HEK293 (cell line): ENCODE data around the gene GLO1.

ENCODE experiments used
- CTCF ChIA-PET: fragments of 350-600 bp; formaldehyde crosslinking; extraction: SDS; loops from one replicate; lab custom pipeline; 2021; ENCODE audit warnings: antibody characterized with exemption; lab: Yijun Ruan, JAX
- POLR2A ChIA-PET: fragments of 300-600 bp; formaldehyde crosslinking; extraction: SDS; loops from one replicate; lab custom pipeline; 2020; ENCODE audit warnings: antibody characterized with exemption, inconsistent platforms; lab: Yijun Ruan, JAX
- H3K27ac ChIP-seq: fragments of 200-500 bp; sonication (Bioruptor generic); 2 replicates; pipeline ENCODE4 v1.5.1; 2014; ENCODE audit warnings: low read depth, low read length, control low read depth, inconsistent platforms; ENCODE audit errors: extremely low read depth
- H3K36me3 ChIP-seq, 2 experiments: fragments of 200-500 bp in 1 of 2; sonication (Bioruptor generic) in 1 of 2; 1 replicate in 1 of 2; 2 replicates in 1 of 2; pipeline ENCODE4 v1.5.1; 2014 to 2017; ENCODE audit warnings: inconsistent platforms in 2 of 2, low read length in 2 of 2; ENCODE audit not compliant: control insufficient read depth in 2 of 2, insufficient read depth in 1 of 2
- H3K4me1 ChIP-seq: fragments of 200-500 bp; sonication (Bioruptor generic); 2 replicates; pipeline ENCODE4 v1.5.1; 2014; ENCODE audit warnings: mild to moderate bottlenecking, low read length, inconsistent platforms; ENCODE audit not compliant: control insufficient read depth, insufficient read depth
- H3K4me3 ChIP-seq: 2 replicates; pipeline ENCODE4 v1.5.1; 2011; ENCODE audit warnings: low read depth, mild to moderate bottlenecking, control low read depth, low read length, moderate library complexity
- H3K9me3 ChIP-seq: fragments of 200-500 bp; sonication (Bioruptor generic); 2 replicates; pipeline ENCODE4 v1.5.1; 2014; ENCODE audit warnings: low read depth, low read length, inconsistent platforms; ENCODE audit not compliant: control insufficient read depth, insufficient read depth
- GFI1B ChIP-seq: fragments of 450-650 bp; formaldehyde crosslinking; IDR thresholded peaks from 2 replicates; pipeline ENCODE4 v1.5.1; 2016; ENCODE audit warnings: missing biosample characterization, missing genetic modification characterization
- IKZF3 ChIP-seq: fragments of 450-650 bp; IDR thresholded peaks from 2 replicates; pipeline ENCODE4 v1.5.0; 2018; ENCODE audit warnings: missing biosample characterization, mild to moderate bottlenecking, missing genetic modification characterization, moderate library complexity
- OVOL3 ChIP-seq: fragments of 450-650 bp; formaldehyde crosslinking; IDR thresholded peaks from 2 replicates; pipeline ENCODE4 v1.5.1; 2016; ENCODE audit warnings: missing biosample characterization, missing genetic modification characterization
- ZBTB20 ChIP-seq: fragments of 450-650 bp; formaldehyde crosslinking; IDR thresholded peaks from 2 replicates; pipeline ENCODE4 v1.5.1; 2016; ENCODE audit warnings: missing biosample characterization, missing genetic modification characterization
- ZFHX2 ChIP-seq: fragments of 450-650 bp; formaldehyde crosslinking; conservative IDR thresholded peaks from 2 replicates; pipeline ENCODE4 v1.5.1; 2016; ENCODE audit warnings: missing biosample characterization, missing genetic modification characterization
- ZFP69B ChIP-seq: fragments of 450-650 bp; formaldehyde crosslinking; IDR thresholded peaks from 2 replicates; pipeline ENCODE4 v1.5.1; 2016; ENCODE audit warnings: missing biosample characterization, missing genetic modification characterization
- ZNF133 ChIP-seq: fragments of 450-650 bp; formaldehyde crosslinking; IDR thresholded peaks from 2 replicates; pipeline ENCODE4 v1.5.1; 2016; ENCODE audit warnings: missing biosample characterization, missing genetic modification characterization
- ZNF146 ChIP-seq: fragments of 450-650 bp; formaldehyde crosslinking; IDR thresholded peaks from 2 replicates; pipeline ENCODE4 v1.5.1; 2016; ENCODE audit warnings: missing biosample characterization, missing genetic modification characterization
- ZNF148 ChIP-seq: fragments of 450-650 bp; formaldehyde crosslinking; IDR thresholded peaks from 2 replicates; pipeline ENCODE4 v1.5.0; 2017; ENCODE audit warnings: missing biosample characterization, missing genetic modification characterization, borderline replicate concordance
- ZNF155 ChIP-seq: fragments of 450-650 bp; formaldehyde crosslinking; IDR thresholded peaks from 2 replicates; pipeline ENCODE4 v1.5.1; 2016; ENCODE audit warnings: missing biosample characterization, missing genetic modification characterization
- ZNF16 ChIP-seq: fragments of 450-650 bp; formaldehyde crosslinking; IDR thresholded peaks from 2 replicates; pipeline ENCODE4 v1.5.1; 2016; ENCODE audit warnings: low read depth, missing biosample characterization, missing genetic modification characterization
- ZNF280D ChIP-seq: fragments of 450-650 bp; formaldehyde crosslinking; IDR thresholded peaks from 2 replicates; pipeline ENCODE4 v1.5.1; 2016; ENCODE audit warnings: missing biosample characterization, missing genetic modification characterization
- ZNF350 ChIP-seq: fragments of 450-650 bp; formaldehyde crosslinking; IDR thresholded peaks from 2 replicates; pipeline ENCODE4 v1.5.0; 2017; ENCODE audit warnings: missing biosample characterization, mild to moderate bottlenecking, missing genetic modification characterization
- ZNF596 ChIP-seq: fragments of 450-650 bp; IDR thresholded peaks from 2 replicates; pipeline ENCODE4 v1.5.0; 2018; ENCODE audit warnings: missing biosample characterization, mild to moderate bottlenecking, missing genetic modification characterization, moderate library complexity
- ZNF624 ChIP-seq: fragments of 450-650 bp; formaldehyde crosslinking; IDR thresholded peaks from 2 replicates; pipeline ENCODE4 v1.5.1; 2017; ENCODE audit warnings: missing biosample characterization, missing genetic modification characterization
- ZNF664 ChIP-seq: fragments of 450-650 bp; formaldehyde crosslinking; IDR thresholded peaks from 2 replicates; pipeline ENCODE4 v1.5.1; 2016; ENCODE audit warnings: missing biosample characterization, missing genetic modification characterization
- ZSCAN16 ChIP-seq: fragments of 450-650 bp; formaldehyde crosslinking; IDR thresholded peaks from 2 replicates; pipeline ENCODE4 v1.5.1; 2016; ENCODE audit warnings: missing biosample characterization, missing genetic modification characterization
- TF ChIP-seq, protein P1 (sequence below): fragments of 450-650 bp; formaldehyde crosslinking; conservative IDR thresholded peaks from 2 replicates; pipeline ENCODE4 v1.5.1; 2016; ENCODE audit warnings: low read depth, missing biosample characterization, missing genetic modification characterization

Gene GLO1

GRCh38 chr6:38705924-38706323 is 3.0 kb upstream of the GLO1 start (continued):
- TF ChIP-seq ZSCAN16 (tag by site-specific recombination) (no peak), ZNF133 (no peak), ZNF16 (tag by site-specific recombination) (no peak)

DNA sequence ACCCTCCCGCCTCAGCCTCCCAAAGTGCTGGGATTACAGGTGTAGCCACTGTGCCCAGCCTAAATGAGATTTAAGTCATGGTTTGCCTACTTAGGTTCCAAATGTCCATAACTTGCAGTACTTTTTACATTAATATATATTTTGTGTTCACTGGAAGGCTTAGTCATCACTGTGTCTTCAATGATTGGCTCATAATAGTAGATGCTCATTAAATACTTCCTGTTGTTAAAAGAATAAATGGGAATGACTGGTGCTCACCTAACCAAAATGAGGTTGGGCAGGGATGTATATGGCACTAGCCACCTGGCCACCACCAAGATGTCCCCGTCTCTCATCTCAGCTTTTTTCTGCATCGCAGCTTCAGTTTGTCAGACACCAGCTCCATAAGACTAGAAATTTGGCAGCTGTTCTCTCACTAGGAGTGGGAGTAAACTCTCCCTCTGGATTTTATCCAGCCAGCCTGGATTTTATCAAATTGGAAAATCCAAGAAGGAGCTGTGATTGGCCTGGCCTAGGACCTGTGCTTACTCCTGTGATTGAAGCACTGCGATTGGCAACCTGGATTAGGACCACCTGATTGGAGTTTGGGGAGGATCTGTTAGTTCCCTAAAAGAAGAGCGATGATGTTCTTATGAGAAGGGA is 1.1 kb upstream of the GLO1 start:
- Histone ChIP-seq H3K4me3 (no peak overlapping the region), H3K27ac (no peak overlapping the region), H3K4me1 (no peaks in the 10 kb centered on the region), H3K36me3 (peaks cover 4 to 20% of the 10 kb centered on the region in 2 experiments; a peak in 2 of 3 replicates), H3K9me3 (no peaks in the 10 kb centered on the region)
- CTCF ChIA-PET, result interaction anchor here (0.6 kb wide), 1 partner anchor 168 kb away, joined by 3 read pairs; no protein-coding TSS in a partner anchor
- TF ChIP-seq ZNF664 (tag by site-specific recombination) (peak; percentile 65), ZNF624 (tag by site-specific recombination) (no peak)
- POLR2A ChIA-PET, result interaction anchor here (1.1 to 1.5 kb wide), 2 partner anchors 13 to 26 kb away, joined by 5 to 6 read pairs; no protein-coding TSS in a partner anchor

DNA sequence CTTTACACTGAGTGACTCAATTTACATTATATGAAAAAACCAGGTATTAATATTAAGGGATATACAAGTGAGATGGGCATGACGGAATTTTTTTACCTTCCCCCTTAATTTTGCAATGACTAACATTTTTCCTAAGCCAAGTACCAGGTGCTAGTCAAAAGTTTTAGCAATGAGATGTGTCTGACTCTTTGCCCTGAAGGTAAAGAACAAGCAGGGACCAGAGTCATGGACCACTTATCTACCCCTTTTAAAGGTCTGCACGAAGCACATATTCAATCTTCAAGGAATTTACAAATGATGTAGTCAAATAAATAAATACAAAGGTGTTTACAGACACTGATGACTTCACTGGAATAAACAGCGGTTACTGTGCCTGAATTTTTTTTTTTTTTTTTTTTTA is 1.4 kb downstream of the GLO1 start:
- no peak overlapping the region for H3K27ac ChIP-seq
- TF ChIP-seq, protein P1, sequence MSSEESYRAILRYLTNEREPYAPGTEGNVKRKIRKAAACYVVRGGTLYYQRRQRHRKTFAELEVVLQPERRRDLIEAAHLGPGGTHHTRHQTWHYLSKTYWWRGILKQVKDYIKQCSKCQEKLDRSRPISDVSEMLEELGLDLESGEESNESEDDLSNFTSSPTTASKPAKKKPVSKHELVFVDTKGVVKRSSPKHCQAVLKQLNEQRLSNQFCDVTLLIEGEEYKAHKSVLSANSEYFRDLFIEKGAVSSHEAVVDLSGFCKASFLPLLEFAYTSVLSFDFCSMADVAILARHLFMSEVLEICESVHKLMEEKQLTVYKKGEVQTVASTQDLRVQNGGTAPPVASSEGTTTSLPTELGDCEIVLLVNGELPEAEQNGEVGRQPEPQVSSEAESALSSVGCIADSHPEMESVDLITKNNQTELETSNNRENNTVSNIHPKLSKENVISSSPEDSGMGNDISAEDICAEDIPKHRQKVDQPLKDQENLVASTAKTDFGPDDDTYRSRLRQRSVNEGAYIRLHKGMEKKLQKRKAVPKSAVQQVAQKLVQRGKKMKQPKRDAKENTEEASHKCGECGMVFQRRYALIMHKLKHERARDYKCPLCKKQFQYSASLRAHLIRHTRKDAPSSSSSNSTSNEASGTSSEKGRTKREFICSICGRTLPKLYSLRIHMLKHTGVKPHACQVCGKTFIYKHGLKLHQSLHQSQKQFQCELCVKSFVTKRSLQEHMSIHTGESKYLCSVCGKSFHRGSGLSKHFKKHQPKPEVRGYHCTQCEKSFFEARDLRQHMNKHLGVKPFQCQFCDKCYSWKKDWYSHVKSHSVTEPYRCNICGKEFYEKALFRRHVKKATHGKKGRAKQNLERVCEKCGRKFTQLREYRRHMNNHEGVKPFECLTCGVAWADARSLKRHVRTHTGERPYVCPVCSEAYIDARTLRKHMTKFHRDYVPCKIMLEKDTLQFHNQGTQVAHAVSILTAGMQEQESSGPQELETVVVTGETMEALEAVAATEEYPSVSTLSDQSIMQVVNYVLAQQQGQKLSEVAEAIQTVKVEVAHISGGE, result no peak
- TF ChIP-seq IKZF3 (no peak), ZFP69B (tag by site-specific recombination) (no peak), ZNF155 (no peak), OVOL3 (no peak), ZFHX2 (no peak), ZNF280D (tag by site-specific recombination) (no peak), ZBTB20 (tag by site-specific recombination) (no peak), ZNF350 (no peak), ZNF148 (tag by site-specific recombination) (no peak), ZNF596 (tag by site-specific recombination) (no peak), ZNF146 (tag by site-specific recombination) (no peak), GFI1B (no peak)
- TF ChIP-seq, all 188 proteins: peak for 0
- Histone ChIP-seq H3K4me3 (peak overlapping the region; percentile 5; the same call in 1 of the 2 replicates), H3K36me3 (peaks cover 4 to 34% of the 10 kb centered on the region in 2 experiments; a peak in 2 of 3 replicates), H3K4me1 (no peaks in the 10 kb centered on the region), H3K9me3 (no peaks in the 10 kb centered on the region)
- POLR2A ChIA-PET, result interaction anchor here (0.6 kb wide), 1 partner anchor 696 kb away, joined by 3 read pairs; no protein-coding TSS in a partner anchor
- CTCF ChIA-PET, result interaction anchor here (0.9 kb wide), 1 partner anchor 72 kb away, joined by 5 read pairs; no protein-coding TSS in a partner anchor
